B cell (primary cell): ENCODE measurements around the gene SETD1A. TPM values are rescaled to one million over a fixed set of nuclear protein-coding genes. Genes with fewer than 3 reads are reported as not detected.

Experiments used
- ATAC-seq: fragments of 200-7000 bp; cut with Tn5 transposase; one replicate; pipeline ENCODE4 v1.10.0; 2021; ENCODE audit warnings: low read depth, mild to moderate bottlenecking, moderate number of reproducible peaks, moderate library complexity
- CTCF ChIA-PET: fragments of 350-600 bp; sonication (Branson Sonifier 250); formaldehyde crosslinking; loops from one replicate; lab custom pipeline; 2021; ENCODE audit warnings: antibody characterized with exemption, inconsistent platforms; lab: Charles Lee
- POLR2A ChIA-PET: fragments of 350-600 bp; sonication (Branson Sonifier 250); formaldehyde crosslinking; loops from one replicate; lab custom pipeline; 2021; ENCODE audit warnings: antibody characterized with exemption; lab: Charles Lee
- DNase-seq: peaks from one replicate; pipeline ENCODE4 v3.0.0; 2013
- H2AFZ ChIP-seq: 2 replicates; pipeline ENCODE4 v1.6.1; 2012; ENCODE audit warnings: mild to moderate bottlenecking, low read depth, low read length; ENCODE audit not compliant: insufficient read depth, poor library complexity, severe bottlenecking
- H3K27ac ChIP-seq, 2 donors: 1 replicate in 1 of 2; 2 replicates in 1 of 2; pipeline ENCODE4 v1.5.1; 2012 to 2013; ENCODE audit warnings: low read length in 2 of 2, mild to moderate bottlenecking in 2 of 2, moderate library complexity in 1 of 2
- H3K27me3 ChIP-seq, 4 experiments: fragments of 200-600 bp in 1 of 4; sonication (generic) in 1 of 4; replicated peaks in 1 of 4; 1 replicate in 2 of 4; 2 replicates in 2 of 4; pipeline versions ENCODE4 v1.6.1 to v1.7.0; 2013 to 2016; ENCODE audit warnings: low read length in 3 of 4, mild to moderate bottlenecking in 2 of 4, mixed read lengths in 1 of 4, moderate library complexity in 1 of 4; ENCODE audit not compliant: insufficient read depth in 4 of 4, control insufficient read depth in 3 of 4; ENCODE audit errors: control extremely low read depth in 1 of 4
- H3K36me3 ChIP-seq, 2 experiments: replicated peaks in 1 of 2; 1 replicate in 1 of 2; 2 replicates in 1 of 2; pipeline versions ENCODE4 v1.6.1 to v1.7.1; 2013; ENCODE audit warnings: low read length in 1 of 2; ENCODE audit not compliant: insufficient read depth in 2 of 2, control insufficient read depth in 1 of 2; ENCODE audit errors: control extremely low read depth in 1 of 2, extremely low read depth in 1 of 2
- H3K4me1 ChIP-seq, 2 donors: fragments of 200-600 bp in 1 of 2; sonication (generic) in 1 of 2; 1 replicate in 1 of 2; 2 replicates in 1 of 2; pipeline versions ENCODE4 v1.5.1 to v1.6.1; 2013 to 2017; ENCODE audit warnings: low read length in 2 of 2; ENCODE audit not compliant: control insufficient read depth in 2 of 2, insufficient read depth in 2 of 2
- H3K4me2 ChIP-seq: replicated peaks from 2 replicates; pipeline ENCODE3; 2012; ENCODE audit warnings: mild to moderate bottlenecking, low read depth, low read length; ENCODE audit not compliant: poor library complexity, severe bottlenecking
- H3K4me3 ChIP-seq, 5 experiments: fragments of 200-600 bp in 1 of 5; sonication (generic) in 1 of 5; 1 replicate in 3 of 5; 2 replicates in 2 of 5; pipeline versions ENCODE4 v1.5.1 to v1.7.0; 2011 to 2016; ENCODE audit warnings: low read length in 4 of 5, mild to moderate bottlenecking in 4 of 5, low read depth in 2 of 5, control low read depth in 1 of 5, moderate library complexity in 1 of 5; ENCODE audit not compliant: insufficient read depth in 1 of 5; ENCODE audit errors: control extremely low read depth in 1 of 5, extremely low read depth in 1 of 5
- H3K79me2 ChIP-seq: fragments of 200-600 bp; sonication (generic); one replicate; pipeline ENCODE4 v1.6.0; 2016; ENCODE audit warnings: low read length; ENCODE audit not compliant: control insufficient read depth, insufficient read depth
- H3K9ac ChIP-seq: fragments of 200-600 bp; sonication (generic); 2 replicates; pipeline ENCODE4 v1.6.1; 2017; ENCODE audit warnings: mild to moderate bottlenecking, low read length, moderate library complexity
- H3K9me3 ChIP-seq, 3 donors: one replicate each; pipeline versions ENCODE4 v1.6.1 to v1.7.1; 2013; ENCODE audit warnings: low read length in 2 of 3; ENCODE audit not compliant: control insufficient read depth in 2 of 3, insufficient read depth in 1 of 3; ENCODE audit errors: control extremely low read depth in 1 of 3
- H4K20me1 ChIP-seq: 2 replicates; pipeline ENCODE4 v1.6.0; 2012; ENCODE audit warnings: mild to moderate bottlenecking, low read length; ENCODE audit not compliant: insufficient read depth, control insufficient read depth, poor library complexity, severe bottlenecking
- H3K27ac Mint-ChIP-seq: one replicate; pipeline ENCODE4 v1.8.0; 2021; ENCODE audit warnings: mixed read lengths
- H3K27me3 Mint-ChIP-seq: one replicate; pipeline ENCODE4 v1.8.0; 2021; ENCODE audit warnings: mixed read lengths
- H3K4me1 Mint-ChIP-seq: one replicate; pipeline ENCODE4 v1.8.0; 2021; ENCODE audit warnings: mixed read lengths
- H3K4me3 Mint-ChIP-seq: one replicate; pipeline ENCODE4 v1.8.0; 2021; ENCODE audit warnings: mixed read lengths
- H3K9me3 Mint-ChIP-seq: one replicate; pipeline ENCODE4 v1.8.0; 2022; ENCODE audit warnings: mixed read lengths; ENCODE audit not compliant: insufficient read depth
- CTCF ChIP-seq: fragments of 200-600 bp; IDR thresholded peaks from one replicate; pipeline ENCODE4 v1.8.0; 2022; ENCODE audit warnings: antibody characterized with exemption, mild to moderate bottlenecking
- EZH2 ChIP-seq: IDR thresholded peaks from 2 replicates; pipeline ENCODE4 v1.6.1; 2012; ENCODE audit warnings: borderline replicate concordance, low read depth, mild to moderate bottlenecking, moderate library complexity, low read length; ENCODE audit not compliant: insufficient read depth, poor library complexity, severe bottlenecking
- WGBS: methylation state at CpG from one replicate; pipeline ENCODE4 v1.1.5; 2013; ENCODE audit warnings: missing lambda C conversion rate; ENCODE audit not compliant: insufficient coverage; 5-methylcytosine and 5-hydroxymethylcytosine counted together
- intact Hi-C: fragments of 100-400 bp; cut with micrococcal nuclease; formaldehyde crosslinking; loops from one replicate; pipeline ENCODE4 v1.10.0; 2022
- polyA plus RNA-seq: library from polyadenylated mRNA; depleted of rRNA; stranded (reverse); fragments of >200 nt; gene quantifications from 2 replicates; pipeline ENCODE4 v1.2.3, GENCODE V29; 2012
- total RNA-seq, 2 donors: library from RNA; stranded (reverse); fragments of 120-200 nt in 1 of 2; gene quantifications; 1 replicate in 1 of 2; 2 replicates in 1 of 2; pipeline versions ENCODE4 v1.2.3 to v1.2.4, GENCODE V29; 2013 to 2022

Gene SETD1A
- total and polyA plus RNA-seq, 2 donors (not counting 1 experiment from before 2014, with no cell fraction given), result 11.5 to 39.5 TPM

GRCh38 chr16:31020536-31020935, 63.0 kb downstream of the SETD1A start:
- CTCF ChIA-PET, result interaction anchor here (0.6 kb wide), 1 partner anchor 406 kb away, joined by 4 read pairs; no protein-coding TSS in a partner anchor
- ATAC-seq, result no peak
- H3K9me3 Mint-ChIP-seq, result no peaks in the 10 kb centered on the region

More at GRCh38 chr16:31020536-31020935, 63.0 kb downstream of the SETD1A start:
- Histone ChIP-seq H3K4me3 (no peak overlapping the region), H2AFZ (no peak overlapping the region), H3K9ac (no peak overlapping the region), H3K9me3 (no peaks in the 10 kb centered on the region), H3K4me1 (no peaks in the 10 kb centered on the region), H3K27ac (no peak overlapping the region), H3K27me3 (peaks cover 0 to 4% (median 0%) of the 10 kb centered on the region in 4 experiments), H3K36me3 (no peaks in the 10 kb centered on the region), H4K20me1 (no peaks in the 10 kb centered on the region), H3K79me2 (no peaks in the 10 kb centered on the region), H3K4me2 (no peak overlapping the region)
- TF ChIP-seq EZH2 (no peak), CTCF (no peak)
- no peak overlapping the region for H3K27ac Mint-ChIP-seq
- peaks cover 3% of the 10 kb centered on the region for H3K27me3 Mint-ChIP-seq
- DNase-seq, result no peak
- intact Hi-C loops, result no loop called here
- H3K4me1 Mint-ChIP-seq, result no peaks in the 10 kb centered on the region
- no peak overlapping the region for H3K4me3 Mint-ChIP-seq
- POLR2A ChIA-PET, result no interaction called here
- WGBS, result no CpG with 5 or more reads among the region's 3 CpGs
